Measurements from ENCODE around the gene ORAI1. TPM values are rescaled to one million over a fixed set of nuclear protein-coding genes. Genes with fewer than 3 reads are reported as not detected.

The ORAI1 gene
- total and polyA plus RNA-seq, 2 donors (not counting 3 experiments of a cell fraction or from before 2014, with no cell fraction given) = 30.5 to 65.4 TPM

GRCh38 chr12:121634836-121635235 lies 8.5 kb downstream of the ORAI1 start:
- CTCF ChIA-PET = interaction anchor here (1.1 to 5.5 kb wide), 4 partner anchors 8 to 83 kb away, joined by 3 to 29 read pairs (median 22); partner anchors contain the start of gene ORAI1
- H4K20me1 ChIP-seq (replicated peaks; ENCODE audit: control insufficient read depth, extremely low read depth, insufficient read depth, low read length) = no peaks in the 10 kb centered on the region
- no peaks in the 10 kb centered on the region for H3K9me1 ChIP-seq (replicated peaks; ENCODE audit: control insufficient read depth, extremely low read depth, insufficient read depth, low read length)
- dilution Hi-C loops (cut with MboI; ENCODE audit: extremely low pct_ligation_motif_present, low sequenced_read_pairs) (no loop called here), intact Hi-C loops (cut with micrococcal nuclease) (no loop called here)
- BruUV-seq (replicated peaks) = no TSS peak
- H3K79me2 ChIP-seq (ENCODE audit: control insufficient read depth, insufficient read depth, low read length) = peaks cover 56% of the 10 kb centered on the region
- H3K9me3 ChIP-seq (replicated peaks; ENCODE audit: control insufficient read depth, insufficient read depth, low read length) = no peaks in the 10 kb centered on the region
- H2AFZ ChIP-seq (ENCODE audit: low read depth, low read length) = no peak overlapping the region
- POLR2A ChIA-PET = no interaction called here
- DNase-seq (ENCODE audit: low read depth, low spot score) = no peak
- H3K9ac ChIP-seq (replicated peaks; ENCODE audit: extremely low read depth, insufficient read depth, low read length) = no peak overlapping the region
- no peaks in the 10 kb centered on the region for H3K27me3 ChIP-seq (ENCODE audit: control insufficient read depth in 2 of 2, insufficient read depth in 2 of 2, low read length in 2 of 2)
- peaks cover 20% of the 10 kb centered on the region for H3K4me1 ChIP-seq (ENCODE audit: control insufficient read depth, extremely low read depth, insufficient read depth, low read length)
- no peak overlapping the region for H3K4me2 ChIP-seq (ENCODE audit: insufficient read depth, low read length)
- no peak for FAIRE-seq
- TF ChIP-seq, protein P1, sequence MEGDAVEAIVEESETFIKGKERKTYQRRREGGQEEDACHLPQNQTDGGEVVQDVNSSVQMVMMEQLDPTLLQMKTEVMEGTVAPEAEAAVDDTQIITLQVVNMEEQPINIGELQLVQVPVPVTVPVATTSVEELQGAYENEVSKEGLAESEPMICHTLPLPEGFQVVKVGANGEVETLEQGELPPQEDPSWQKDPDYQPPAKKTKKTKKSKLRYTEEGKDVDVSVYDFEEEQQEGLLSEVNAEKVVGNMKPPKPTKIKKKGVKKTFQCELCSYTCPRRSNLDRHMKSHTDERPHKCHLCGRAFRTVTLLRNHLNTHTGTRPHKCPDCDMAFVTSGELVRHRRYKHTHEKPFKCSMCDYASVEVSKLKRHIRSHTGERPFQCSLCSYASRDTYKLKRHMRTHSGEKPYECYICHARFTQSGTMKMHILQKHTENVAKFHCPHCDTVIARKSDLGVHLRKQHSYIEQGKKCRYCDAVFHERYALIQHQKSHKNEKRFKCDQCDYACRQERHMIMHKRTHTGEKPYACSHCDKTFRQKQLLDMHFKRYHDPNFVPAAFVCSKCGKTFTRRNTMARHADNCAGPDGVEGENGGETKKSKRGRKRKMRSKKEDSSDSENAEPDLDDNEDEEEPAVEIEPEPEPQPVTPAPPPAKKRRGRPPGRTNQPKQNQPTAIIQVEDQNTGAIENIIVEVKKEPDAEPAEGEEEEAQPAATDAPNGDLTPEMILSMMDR (IDR thresholded peaks at IDR 0.05; ENCODE audit: extremely low read depth in 1 of 2, insufficient read depth in 1 of 2, low read depth in 1 of 2, low read length in 2 of 2) = no peak
- TF ChIP-seq POLR2AphosphoS5 (IDR thresholded peaks at IDR 0.05; ENCODE audit: insufficient read depth, low read depth, low read length) (no peak), POLR2A (IDR thresholded peaks at IDR 0.05; ENCODE audit: low read depth, low read length) (no peak), GATA2 (IDR thresholded peaks at IDR 0.05; ENCODE audit: insufficient read depth, insufficient read length, low read depth, low read length) (no peak), FOS (IDR thresholded peaks at IDR 0.05; ENCODE audit: borderline replicate concordance, insufficient read depth, low read length) (no peak), EZH2 (IDR thresholded peaks at IDR 0.05; ENCODE audit: borderline replicate concordance, low read depth, low read length, severe bottlenecking) (no peak), MAX (IDR thresholded peaks at IDR 0.05; ENCODE audit: insufficient read depth, insufficient read length) (no peak), JUN (IDR thresholded peaks at IDR 0.05; ENCODE audit: borderline replicate concordance, insufficient read depth, insufficient read length, low read depth) (no peak), MYC (IDR thresholded peaks at IDR 0.05; ENCODE audit: low read depth, low read length) (no peak)
- no peak overlapping the region for H3K27ac ChIP-seq (ENCODE audit: insufficient read depth, low read depth, low read length)
- peaks cover 0 to 2% of the 10 kb centered on the region in 2 experiments for H3K36me3 ChIP-seq (ENCODE audit: control insufficient read depth in 2 of 2, extremely low read depth in 1 of 2, insufficient read depth in 2 of 2, low read length in 2 of 2)
- no peak overlapping the region for H3K4me3 ChIP-seq (replicated peaks in 1 of 3; ENCODE audit: insufficient read depth in 1 of 3, low read depth in 1 of 3, low read length in 3 of 3)
